Glutamatergic neuron (in vitro differentiated cells): ENCODE data around the gene ADCY1. TPM values are rescaled to one million over a fixed set of nuclear protein-coding genes. Genes with fewer than 3 reads are reported as not detected.

Experiments used
- DNase-seq: peaks from one replicate; pipeline ENCODE4 v3.0.0; 2022
- H3K27ac Mint-ChIP-seq: one replicate; pipeline ENCODE4 v1.8.0; 2020; ENCODE audit warnings: mild to moderate bottlenecking, mixed read lengths, inconsistent platforms; ENCODE audit not compliant: unreplicated experiment
- H3K27me3 Mint-ChIP-seq: one replicate; pipeline ENCODE4 v1.8.0; 2020; ENCODE audit warnings: mild to moderate bottlenecking, moderate library complexity, mixed read lengths, inconsistent platforms; ENCODE audit not compliant: unreplicated experiment
- H3K36me3 Mint-ChIP-seq: one replicate; pipeline ENCODE4 v1.8.0; 2020; ENCODE audit warnings: mild to moderate bottlenecking, mixed read lengths, inconsistent platforms; ENCODE audit not compliant: unreplicated experiment
- H3K4me1 Mint-ChIP-seq: one replicate; pipeline ENCODE4 v1.8.0; 2020; ENCODE audit warnings: mild to moderate bottlenecking, low read depth, mixed read lengths, inconsistent platforms; ENCODE audit not compliant: unreplicated experiment
- H3K4me3 Mint-ChIP-seq: one replicate; pipeline ENCODE4 v1.8.0; 2020; ENCODE audit warnings: mild to moderate bottlenecking, mixed read lengths, inconsistent platforms; ENCODE audit not compliant: unreplicated experiment
- H3K9me3 Mint-ChIP-seq: one replicate; pipeline ENCODE4 v1.8.0; 2020; ENCODE audit warnings: mild to moderate bottlenecking, moderate library complexity, mixed read lengths, inconsistent platforms; ENCODE audit not compliant: unreplicated experiment
- CTCF ChIP-seq: fragments of 200-600 bp; sonication (generic); IDR thresholded peaks from one replicate; pipeline ENCODE4 v1.5.0; 2021; ENCODE audit not compliant: partially characterized antibody, unreplicated experiment
- total RNA-seq: library from RNA; stranded (reverse); fragmentation: NEBNext Ultra II Directional; extraction: Animal tissue kit (Norgen Biotek cat#: 25700); gene quantifications from one replicate; pipeline ENCODE4 v1.2.1, GENCODE V29; 2021; ENCODE audit not compliant: unreplicated experiment

Gene ADCY1
- total RNA-seq, 1 donor from 2014 or later, result 51.9 TPM

- Mint-ChIP-seq H3K27me3 (no peaks in the 10 kb centered on the region), H3K4me3 (no peak overlapping the region), H3K4me1 (no peaks in the 10 kb centered on the region), H3K9me3 (peaks cover 3% of the 10 kb centered on the region), H3K27ac (no peak overlapping the region), H3K36me3 (no peaks in the 10 kb centered on the region)
- DNase-seq, result no peak
- no peak for TF ChIP-seq CTCF
These were observed 75.6 kb downstream of the ADCY1 start for GRCh38 chr7:45649560-45650346.

GRCh38 chr7:45650404-45651394, 76.5 kb downstream of the ADCY1 start:
- TF ChIP-seq CTCF, result no peak
- DNase-seq, result no peak
- Mint-ChIP-seq H3K27ac (no peak overlapping the region), H3K4me3 (no peak overlapping the region), H3K4me1 (no peaks in the 10 kb centered on the region), H3K27me3 (peaks cover 2% of the 10 kb centered on the region), H3K9me3 (peaks cover 5% of the 10 kb centered on the region), H3K36me3 (no peaks in the 10 kb centered on the region)

- H3K27ac Mint-ChIP-seq, result no peak overlapping the region
- H3K27me3 Mint-ChIP-seq, result peaks cover 2% of the 10 kb centered on the region
- peaks cover 5% of the 10 kb centered on the region for H3K9me3 Mint-ChIP-seq
- TF ChIP-seq CTCF, result no peak
- H3K36me3 Mint-ChIP-seq, result no peaks in the 10 kb centered on the region
- DNase-seq, result no peak
- no peak overlapping the region for H3K4me3 Mint-ChIP-seq
- H3K4me1 Mint-ChIP-seq, result no peaks in the 10 kb centered on the region
These were observed 77.4 kb downstream of the ADCY1 start for GRCh38 chr7:45651540-45651939.

- H3K4me1 Mint-ChIP-seq, result no peaks in the 10 kb centered on the region
- H3K36me3 Mint-ChIP-seq, result no peaks in the 10 kb centered on the region
- no peak for DNase-seq
- H3K9me3 Mint-ChIP-seq, result peaks cover 7% of the 10 kb centered on the region
- no peak overlapping the region for H3K4me3 Mint-ChIP-seq
- no peak overlapping the region for H3K27ac Mint-ChIP-seq
- peaks cover 2% of the 10 kb centered on the region for H3K27me3 Mint-ChIP-seq
- TF ChIP-seq CTCF, result no peak
These were observed 78.5 kb downstream of the ADCY1 start for GRCh38 chr7:45652630-45653029.
